Activated gamma-delta T cell treated with Interleukin-2 at 50 U/mL for 16 hours (primary cell): ENCODE results near the gene C2orf80.
"Not testable (repeated sequence)": the region's sequence is repeated elsewhere in the genome, so short reads cannot be mapped to it uniquely, and the experiment has no call there.

Experiments
- DNase-seq: peaks from one replicate; pipeline ENCODE4 v3.0.0-alpha.2; 2020

C2orf80 gene

GRCh38 chr2:208130712-208131110, 59.1 kb downstream of the C2orf80 start:
- no peak for DNase-seq

GRCh38 chr2:208129744-208130711, 59.8 kb downstream of the C2orf80 start, which contains the start of gene CRYGC:
TSS of gene CRYGC (minus strand) at chr2:208129828. CDS start at chr2:208129792, 36 bp downstream.
- DNase-seq = no peak

DNA sequence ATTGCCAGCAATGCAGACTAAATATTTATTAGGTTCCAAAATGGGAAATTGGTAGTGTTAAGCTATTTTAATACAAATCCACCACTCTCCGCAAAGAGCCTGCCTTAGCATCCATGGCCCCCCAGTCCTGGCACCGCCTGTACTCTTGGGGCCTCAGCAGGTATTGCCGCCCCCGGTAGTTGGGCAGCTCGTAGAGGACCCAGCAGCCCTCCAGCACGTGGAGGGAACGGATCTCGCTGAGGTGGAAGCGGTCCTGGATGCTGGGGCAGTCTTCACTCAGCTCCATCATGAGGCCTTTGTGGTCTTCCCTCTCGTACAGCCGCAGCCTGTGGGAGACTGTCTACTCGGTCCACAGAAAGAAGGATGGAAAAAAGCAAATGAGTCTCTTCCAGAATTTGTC, 61.7 kb downstream of the C2orf80 start:
- DNase-seq = no peak

GRCh38 chr2:208127090-208127489, 62.7 kb downstream of the C2orf80 start:
- no peak for DNase-seq

- no peak for DNase-seq
Observed at GRCh38 chr2:208125251-208125650, 64.6 kb downstream of the C2orf80 start.

DNA sequence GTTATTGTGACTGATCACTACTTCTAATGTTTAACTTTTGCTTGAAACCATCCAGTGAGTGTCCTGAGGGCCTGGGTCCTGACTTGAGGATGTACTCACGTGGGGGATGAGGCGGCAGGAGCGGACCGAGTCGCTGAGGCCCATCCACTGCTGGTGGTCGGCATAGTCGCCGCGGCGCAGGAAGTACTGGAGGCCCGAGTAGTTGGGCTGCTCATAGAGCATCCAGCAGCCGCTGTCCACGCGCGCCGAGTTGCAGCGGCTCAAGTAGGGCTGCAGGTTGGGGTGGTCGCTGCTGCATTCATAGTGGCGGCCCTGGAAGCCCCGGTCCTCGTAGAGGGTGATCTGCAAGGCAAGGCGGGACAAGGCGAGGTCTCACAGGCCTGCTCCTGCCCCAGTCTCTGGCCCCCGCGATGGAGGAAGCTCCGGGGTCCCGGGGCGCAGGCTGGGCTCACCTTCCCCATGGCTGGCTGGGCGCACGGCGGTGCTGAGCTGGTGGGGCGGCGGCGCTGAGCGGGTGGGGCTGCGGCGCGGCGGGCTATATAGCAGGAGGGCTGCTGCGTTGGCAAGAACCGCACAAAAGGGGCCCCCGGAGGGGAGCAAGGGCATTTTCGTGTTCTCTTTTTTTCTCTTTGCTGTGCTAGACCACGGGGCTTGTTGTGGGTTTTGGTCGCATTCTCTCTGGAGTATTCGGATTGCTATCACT, 65.7 kb downstream of the C2orf80 start, which contains the start of gene CRYGD:
CRYGD (minus strand) TSS at position 512 of the 703 bp plus-strand sequence; CDS start at position 461, 51 bp downstream.
- peak; percentile 4 for DNase-seq

- DNase-seq = no peak
Observed at GRCh38 chr2:208122248-208122647, 67.6 kb downstream of the C2orf80 start.

- no peak for DNase-seq
Observed at GRCh38 chr2:208118918-208119317, 70.9 kb downstream of the C2orf80 start.

GRCh38 chr2:208117390-208117789, 72.4 kb downstream of the C2orf80 start:
- DNase-seq = not testable (repeated sequence)
